GM13976 (cell line): ENCODE measurements around the gene GSTK1.

ENCODE experiments used
- DNase-seq: peaks from one replicate; pipeline ENCODE4 v3.0.0; 2012; ENCODE audit warnings: low spot score
- CTCF ChIP-seq: IDR thresholded peaks from 2 replicates; pipeline ENCODE4 v1.5.1; 2012; ENCODE audit warnings: borderline replicate concordance, mild to moderate bottlenecking; ENCODE audit not compliant: insufficient read depth; ENCODE audit errors: extremely low read depth, missing control alignments, control extremely low read depth
- in situ Hi-C: fragments of 300-500 bp; cut with MboI; formaldehyde crosslinking; loops from one replicate; pipeline ENCODE4 v1.12.0; 2022; ENCODE audit warnings: low sequenced_read_pairs, mixed read lengths, inconsistent platforms; ENCODE audit not compliant: unreplicated experiment

The GSTK1 gene

GRCh38 chr7:143279186-143280098, 16.2 kb downstream of the GSTK1 start:
- TF ChIP-seq CTCF, result no peak
- DNase-seq, result no peak
- in situ Hi-C loops, result no loop called here

DNA sequence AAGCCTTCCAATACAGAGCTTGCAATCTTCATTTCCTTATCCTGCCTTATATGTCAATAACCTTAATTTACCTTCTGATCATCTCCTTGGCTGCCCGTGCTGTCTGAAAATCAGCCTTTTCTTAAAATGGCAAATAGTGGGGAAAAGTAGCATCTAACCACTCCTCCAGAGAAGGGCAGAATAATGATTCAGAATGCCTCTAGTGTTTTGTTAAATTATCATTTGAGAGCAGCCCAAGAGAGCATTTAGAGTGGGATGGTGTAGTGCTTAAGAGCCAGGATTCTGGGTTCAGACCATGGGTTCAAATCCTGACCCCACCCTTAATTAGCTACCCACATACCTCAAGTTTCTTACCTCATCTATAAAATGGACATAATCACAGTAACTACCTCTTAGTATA, 16.9 kb downstream of the GSTK1 start:
- no peak for DNase-seq
- in situ Hi-C loops, result no loop called here
- TF ChIP-seq CTCF, result no peak

GRCh38 chr7:143280566-143280965, 17.3 kb downstream of the GSTK1 start:
- in situ Hi-C loops, result no loop called here
- no peak for DNase-seq
- no peak for TF ChIP-seq CTCF

GRCh38 chr7:143281529-143281928, 18.3 kb downstream of the GSTK1 start:
- in situ Hi-C loops, result no loop called here

GRCh38 chr7:143282124-143282523, 18.9 kb downstream of the GSTK1 start:
- in situ Hi-C loops, result no loop called here
- TF ChIP-seq CTCF, result no peak
- no peak for DNase-seq

More at GRCh38 chr7:143281529-143281928, 18.3 kb downstream of the GSTK1 start:
- no peak for DNase-seq
- no peak for TF ChIP-seq CTCF

GRCh38 chr7:143283381-143283780, 20.1 kb downstream of the GSTK1 start:
- no peak for TF ChIP-seq CTCF
- DNase-seq, result no peak
- in situ Hi-C loops, result no loop called here
